CD1c-positive myeloid dendritic cell (primary cell): ENCODE results near the gene SIPA1L3.
A peak's percentile ranks its signal among the peaks of the same experiment; 100 is the strongest.
"Not testable (repeated sequence)": the region's sequence is repeated elsewhere in the genome, so short reads cannot be mapped to it uniquely, and the experiment has no call there.

Experiments used
- DNase-seq: peaks from one replicate; pipeline ENCODE4 v3.0.0-alpha.2; 2016; ENCODE audit errors: extremely low spot score

SIPA1L3 gene

GRCh38 chr19:38019396-38019724, 112.4 kb downstream of the SIPA1L3 start:
- no peak for DNase-seq

GRCh38 chr19:38020311-38020710, 113.3 kb downstream of the SIPA1L3 start:
- DNase-seq: no peak

GRCh38 chr19:38021352-38021751, 114.3 kb downstream of the SIPA1L3 start:
- no peak for DNase-seq

- peak; percentile 42 for DNase-seq
These were observed 116.0 kb downstream of the SIPA1L3 start for GRCh38 chr19:38022791-38023670.

GRCh38 chr19:38023671-38024541, 116.9 kb downstream of the SIPA1L3 start:
- no peak for DNase-seq

GRCh38 chr19:38024992-38025908, 118.2 kb downstream of the SIPA1L3 start:
- no peak for DNase-seq

GRCh38 chr19:38025909-38026307, 118.9 kb downstream of the SIPA1L3 start:
- no peak for DNase-seq

GRCh38 chr19:38028913-38029510, 122.0 kb downstream of the SIPA1L3 start:
- DNase-seq: no peak

- not testable (repeated sequence) for DNase-seq
These were observed 123.0 kb downstream of the SIPA1L3 start for GRCh38 chr19:38030001-38030400.

- no peak for DNase-seq
These were observed 123.8 kb downstream of the SIPA1L3 start for GRCh38 chr19:38030686-38031422.

GRCh38 chr19:38031423-38031770, 124.4 kb downstream of the SIPA1L3 start:
- DNase-seq: no peak

GRCh38 chr19:38032151-38032550, 125.1 kb downstream of the SIPA1L3 start:
- no peak for DNase-seq

- no peak for DNase-seq
These were observed 125.9 kb downstream of the SIPA1L3 start for GRCh38 chr19:38032951-38033350.

- peak; percentile 88 for DNase-seq
These were observed 126.9 kb downstream of the SIPA1L3 start for GRCh38 chr19:38033658-38034491.

GRCh38 chr19:38034492-38034860, 127.5 kb downstream of the SIPA1L3 start:
- peak; percentile 82 for DNase-seq

GRCh38 chr19:38035515-38036495, 128.8 kb downstream of the SIPA1L3 start:
- DNase-seq: no peak

- peak; percentile 56 for DNase-seq
These were observed 130.0 kb downstream of the SIPA1L3 start for GRCh38 chr19:38036707-38037611.

- peak; percentile 20 for DNase-seq
These were observed 133.0 kb downstream of the SIPA1L3 start for GRCh38 chr19:38039966-38040365.
